H1 (cell line): Measurements from ENCODE around the gene ZNF200. TPM values are rescaled to one million over a fixed set of nuclear protein-coding genes. Genes with fewer than 3 reads are reported as not detected.

Experiments used
- CTCF ChIA-PET: fragments of 300-600 bp; sonication (Branson Sonifier 250); formaldehyde crosslinking; loops from one replicate; lab custom pipeline; 2021; ENCODE audit not compliant: partially characterized antibody; lab: Charles Lee
- POLR2A ChIA-PET: fragments of 300-600 bp; sonication (Branson Sonifier 250); formaldehyde crosslinking; loops from one replicate; lab custom pipeline; 2021; ENCODE audit warnings: inconsistent platforms; ENCODE audit not compliant: partially characterized antibody; lab: Charles Lee
- DNase-seq, 2 experiments: peaks; one replicate each; pipeline versions ENCODE4 v3.0.0 to v3.0.0-alpha.2; 2010 to 2022; ENCODE audit warnings: low spot score in 2 of 2, low read depth in 1 of 2, mixed read lengths in 1 of 2
- FAIRE-seq: peaks from 2 replicates; lab custom pipeline; 2011; peaks lifted over from hg19 to GRCh38; lab: Jason Lieb, UNC
- H2AFZ ChIP-seq: 2 replicates; pipeline ENCODE4 v1.8.1; 2012; ENCODE audit warnings: low read length, inconsistent platforms
- H2AK5ac ChIP-seq: 2 replicates; pipeline ENCODE4 v1.6.1; 2013; ENCODE audit warnings: low read depth, low read length
- H2BK120ac ChIP-seq: replicated peaks from 2 replicates; pipeline ENCODE3; 2013; ENCODE audit warnings: low read depth, low read length, inconsistent platforms
- H2BK12ac ChIP-seq: 2 replicates; pipeline ENCODE4 v1.6.1; 2013; ENCODE audit warnings: low read depth, low read length
- H2BK15ac ChIP-seq: 2 replicates; pipeline ENCODE4 v1.6.1; 2013; ENCODE audit warnings: low read length
- H2BK20ac ChIP-seq: 2 replicates; pipeline ENCODE4 v1.6.1; 2013; ENCODE audit warnings: low read length
- H2BK5ac ChIP-seq: 2 replicates; pipeline ENCODE4 v1.6.1; 2013; ENCODE audit warnings: low read depth, low read length
- H3K14ac ChIP-seq: 2 replicates; pipeline ENCODE4 v1.6.1; 2013; ENCODE audit warnings: inconsistent platforms; ENCODE audit not compliant: insufficient read length
- H3K18ac ChIP-seq: 2 replicates; pipeline ENCODE4 v1.6.1; 2013; ENCODE audit warnings: low read length; ENCODE audit errors: extremely low read depth
- H3K23ac ChIP-seq: 2 replicates; pipeline ENCODE4 v1.6.1; 2013; ENCODE audit warnings: inconsistent platforms; ENCODE audit not compliant: insufficient read length
- H3K23me2 ChIP-seq: 2 replicates; pipeline ENCODE4 v1.6.1; 2013; ENCODE audit warnings: low read depth, low read length
- H3K27ac ChIP-seq: 2 replicates; pipeline ENCODE4 v1.6.1; 2011; ENCODE audit warnings: low read depth, low read length, inconsistent platforms
- H3K27me3 ChIP-seq, 4 experiments: replicated peaks in 1 of 4; 1 replicate in 1 of 4; 2 replicates in 3 of 4; pipeline versions ENCODE4 v1.6.1 to v1.8.1; 2011 to 2013; ENCODE audit warnings: low read length in 3 of 4, mild to moderate bottlenecking in 3 of 4, inconsistent platforms in 2 of 4, mixed read lengths in 2 of 4, moderate library complexity in 1 of 4; ENCODE audit not compliant: control insufficient read depth in 3 of 4, insufficient read depth in 3 of 4; ENCODE audit errors: extremely low read depth in 1 of 4
- H3K36me3 ChIP-seq, 4 experiments: 2 replicates each; pipeline versions ENCODE4 v1.6.1 to v1.8.1; 2011 to 2013; ENCODE audit warnings: mild to moderate bottlenecking in 4 of 4, low read length in 3 of 4, moderate library complexity in 2 of 4, control low read depth in 1 of 4, inconsistent platforms in 1 of 4; ENCODE audit not compliant: insufficient read depth in 4 of 4, control insufficient read depth in 2 of 4
- H3K4ac ChIP-seq: replicated peaks from 2 replicates; pipeline ENCODE3; 2013; ENCODE audit warnings: low read length, low read depth, mixed read lengths, inconsistent platforms; ENCODE audit not compliant: insufficient read length
- H3K4me1 ChIP-seq, 4 experiments: replicated peaks in 1 of 4; 1 replicate in 1 of 4; 2 replicates in 3 of 4; pipeline versions ENCODE4 v1.6.1 to v1.8.1; 2011 to 2013; ENCODE audit warnings: low read length in 3 of 4, inconsistent platforms in 2 of 4, mixed read lengths in 1 of 4; ENCODE audit not compliant: insufficient read depth in 4 of 4, control insufficient read depth in 3 of 4
- H3K4me2 ChIP-seq, 2 experiments: 2 replicates each; pipeline versions ENCODE4 v1.6.1 to v1.8.1; 2011 to 2013; ENCODE audit warnings: low read depth in 2 of 2, low read length in 2 of 2, control low read depth in 1 of 2, inconsistent platforms in 1 of 2, mild to moderate bottlenecking in 1 of 2; ENCODE audit not compliant: insufficient read depth in 1 of 2
- H3K4me3 ChIP-seq, 4 experiments: fragments of 200-600, 300-600 bp in 1 of 4; sonication (generic), shearing (Covaris generic), sonication (Bioruptor Twin) in 1 of 4; 2 replicates each; pipeline versions ENCODE4 v1.5.1 to v1.8.1; 2011 to 2016; ENCODE audit warnings: low read length in 4 of 4, low read depth in 3 of 4, control low read depth in 2 of 4, inconsistent platforms in 2 of 4, mild to moderate bottlenecking in 2 of 4, mixed read lengths in 1 of 4, moderate library complexity in 1 of 4; ENCODE audit not compliant: insufficient read depth in 2 of 4; ENCODE audit errors: extremely low read depth in 1 of 4
- H3K56ac ChIP-seq: replicated peaks from 2 replicates; pipeline ENCODE3; 2013; ENCODE audit warnings: low read depth, mild to moderate bottlenecking, mixed read lengths, low read length, inconsistent platforms; ENCODE audit not compliant: insufficient read length
- H3K79me1 ChIP-seq: 2 replicates; pipeline ENCODE4 v1.6.1; 2013; ENCODE audit warnings: low read depth, low read length, control low read depth
- H3K79me2 ChIP-seq, 2 experiments: 2 replicates each; pipeline versions ENCODE4 v1.6.1 to v1.8.1; 2012 to 2013; ENCODE audit warnings: low read length in 2 of 2, mild to moderate bottlenecking in 2 of 2, inconsistent platforms in 1 of 2; ENCODE audit not compliant: insufficient read depth in 2 of 2, control insufficient read depth in 1 of 2
- H3K9ac ChIP-seq, 4 experiments: replicated peaks in 1 of 4; 1 replicate in 1 of 4; 2 replicates in 3 of 4; pipeline versions ENCODE4 v1.6.1 to v1.8.1; 2011 to 2013; ENCODE audit warnings: low read depth in 3 of 4, low read length in 3 of 4, control low read depth in 2 of 4, mild to moderate bottlenecking in 2 of 4, moderate library complexity in 2 of 4, inconsistent platforms in 1 of 4; ENCODE audit errors: extremely low read depth in 1 of 4
- H3K9me3 ChIP-seq, 2 experiments: 2 replicates each; pipeline versions ENCODE4 v1.6.1 to v1.8.1; 2012 to 2013; ENCODE audit warnings: mild to moderate bottlenecking in 2 of 2, moderate library complexity in 2 of 2, control low read depth in 1 of 2, inconsistent platforms in 1 of 2, low read depth in 1 of 2, low read length in 1 of 2, mixed read lengths in 1 of 2; ENCODE audit not compliant: insufficient read depth in 2 of 2
- H4K20me1 ChIP-seq, 2 experiments: replicated peaks in 1 of 2; 2 replicates each; pipeline versions ENCODE3 to v1.8.1; 2011 to 2013; ENCODE audit warnings: inconsistent platforms in 2 of 2, low read length in 2 of 2, mild to moderate bottlenecking in 1 of 2; ENCODE audit not compliant: insufficient read depth in 2 of 2, control insufficient read depth in 1 of 2
- H4K5ac ChIP-seq: 2 replicates; pipeline ENCODE4 v1.6.1; 2013; ENCODE audit warnings: low read length, low read depth, mixed read lengths, inconsistent platforms; ENCODE audit not compliant: insufficient read length
- H4K8ac ChIP-seq: 2 replicates; pipeline ENCODE4 v1.8.0; 2013; ENCODE audit warnings: mild to moderate bottlenecking, moderate library complexity, low read length, inconsistent platforms; ENCODE audit not compliant: insufficient read depth; ENCODE audit errors: extremely low read depth
- H4K91ac ChIP-seq: replicated peaks from 2 replicates; pipeline ENCODE3; 2013; ENCODE audit warnings: low read length, mixed read lengths, inconsistent platforms; ENCODE audit not compliant: insufficient read length
- CREB1 ChIP-seq: IDR thresholded peaks from 2 replicates; pipeline ENCODE4 v1.6.1; 2012; ENCODE audit warnings: inconsistent platforms
- EZH2 ChIP-seq: fragments of 200-600 bp; sonication (generic); IDR thresholded peaks from 2 replicates; pipeline ENCODE4 v1.7.1; 2012; ENCODE audit warnings: low read depth, mild to moderate bottlenecking, moderate library complexity, low read length, inconsistent platforms; ENCODE audit not compliant: severe bottlenecking
- GTF2F1 ChIP-seq: IDR thresholded peaks from 2 replicates; pipeline ENCODE4 v1.6.1; 2012; ENCODE audit warnings: low read depth, low read length, improper control_type of control experiment, borderline replicate concordance
- JUND ChIP-seq: IDR thresholded peaks from 2 replicates; pipeline ENCODE4 v1.6.1; 2011; ENCODE audit warnings: mild to moderate bottlenecking, improper control_type of control experiment, low read length
- MAFK ChIP-seq: IDR thresholded peaks from 2 replicates; pipeline ENCODE4 v1.6.1; 2012; ENCODE audit warnings: low read depth, mild to moderate bottlenecking, improper control_type of control experiment, low read length
- NANOG ChIP-seq: IDR thresholded peaks from 2 replicates; pipeline ENCODE4 v1.6.1; 2011; ENCODE audit warnings: low read length, low read depth, mild to moderate bottlenecking, inconsistent platforms; ENCODE audit not compliant: insufficient read depth, poor library complexity, severe bottlenecking
- RNF2 ChIP-seq: fragments of 200-900, 300-1000 bp; sonication (generic); IDR thresholded peaks from 2 replicates; pipeline ENCODE4 v1.7.1; 2016; ENCODE audit warnings: borderline replicate concordance, low read depth, mild to moderate bottlenecking, antibody characterized with exemption, low read length; ENCODE audit not compliant: poor library complexity, severe bottlenecking; ENCODE audit errors: missing control alignments
- SP1 ChIP-seq: IDR thresholded peaks from 2 replicates; pipeline ENCODE4 v1.6.1; 2011; ENCODE audit warnings: low read depth, low read length
- SUZ12 ChIP-seq: fragments of 200-600 bp; sonication (generic); IDR thresholded peaks from 2 replicates; pipeline ENCODE4 v1.6.1; 2012; ENCODE audit warnings: mild to moderate bottlenecking, inconsistent platforms, low read length, moderate library complexity, mixed read lengths
- WGBS, 2 experiments: shearing (Covaris generic) in 1 of 2; methylation state at CpG; one replicate each; pipeline versions ENCODE4 v1.1.6 to v1.1.7; 2013 to 2015; ENCODE audit warnings: low lambda C conversion rate in 2 of 2, mixed read lengths in 2 of 2, inconsistent platforms in 1 of 2, low coverage in 1 of 2, missing lambda C conversion rate in 1 of 2; ENCODE audit not compliant: insufficient replicate concordance in 2 of 2, insufficient coverage in 1 of 2, insufficient read length in 1 of 2; ENCODE audit errors: extremely low coverage in 1 of 2, missing lambda C conversion rate in 1 of 2; 5-methylcytosine and 5-hydroxymethylcytosine counted together
- polyA plus RNA-seq, 7 experiments: library from polyadenylated mRNA; depleted of rRNA in 3 of 7; stranded (reverse) in 5 of 7; unstranded in 2 of 7; fragments of >200 nt in 5 of 7; fragments of 200-250 nt in 2 of 7; gene quantifications; 1 replicate in 5 of 7; 2 replicates in 1 of 7; 4 replicates in 1 of 7; pipeline versions ENCODE4 v1.2.1 to v1.2.3, GENCODE V29; 2011 to 2013; ENCODE audit warnings: missing spikeins in 2 of 7, mixed read lengths in 2 of 7
- total RNA-seq: library from RNA; stranded (reverse); fragmentation: NEBNext Ultra II Directional; extraction: Animal tissue kit (Norgen Biotek cat#: 25700); gene quantifications from 2 replicates; pipeline ENCODE4 v1.2.1, GENCODE V29; 2021

ZNF200 gene
- total and polyA plus RNA-seq, 2 of the 8 experiments (the other 6 are each of a cell fraction or from before 2014, with no cell fraction given), result 2.7 to 9.9 TPM

- H3K18ac ChIP-seq, result no peak overlapping the region
- H4K91ac ChIP-seq, result no peak overlapping the region
- DNase-seq, result no peak
- H4K20me1 ChIP-seq, result no peaks in the 10 kb centered on the region
- peaks cover 0 to 5% of the 10 kb centered on the region in 2 experiments; a peak in 2 of 4 replicates for H3K9me3 ChIP-seq
- H3K27me3 ChIP-seq, result no peaks in the 10 kb centered on the region
- H3K27ac ChIP-seq, result no peak overlapping the region
- no peak overlapping the region for H3K4me3 ChIP-seq
- no peak overlapping the region for H4K5ac ChIP-seq
- H3K79me2 ChIP-seq, result no peaks in the 10 kb centered on the region
- no peak overlapping the region for H2BK12ac ChIP-seq
- no peak overlapping the region for H2BK20ac ChIP-seq
- no peaks in the 10 kb centered on the region for H3K4me1 ChIP-seq
- no peak for FAIRE-seq
- H3K56ac ChIP-seq, result no peak overlapping the region
- no peak overlapping the region for H2BK15ac ChIP-seq
- no peak overlapping the region for H2AK5ac ChIP-seq
- 100% methylated on average over 1 of the region's 1 CpG; no CpG with 5 or more reads in 1 of the 2 experiments for WGBS, 2 experiments
- POLR2A ChIA-PET, result interaction anchor here (1.4 to 1.8 kb wide), 2 partner anchors 8 to 12 kb away, joined by 4 to 6 read pairs; no protein-coding TSS in a partner anchor
- no peak overlapping the region for H3K9ac ChIP-seq
- H2BK120ac ChIP-seq, result no peak overlapping the region
- H4K8ac ChIP-seq, result no peak overlapping the region
- no peaks in the 10 kb centered on the region for H3K36me3 ChIP-seq
- H3K14ac ChIP-seq, result no peak overlapping the region
- H3K23ac ChIP-seq, result no peak overlapping the region
- no peak overlapping the region for H3K4ac ChIP-seq
- H2BK5ac ChIP-seq, result no peak overlapping the region
- CTCF ChIA-PET, result interaction anchor here (1.1 to 2.6 kb wide), 11 partner anchors 8 to 222 kb away, joined by 3 to 24 read pairs (median 5); partner anchors contain the start of genes MEFV and OR2C1
- H2AFZ ChIP-seq, result no peak overlapping the region
- no peaks in the 10 kb centered on the region for H3K79me1 ChIP-seq
- no peaks in the 10 kb centered on the region; the same call in 1 of the 2 replicates for H3K23me2 ChIP-seq
- H3K4me2 ChIP-seq, result no peak overlapping the region
- no peak for TF ChIP-seq EZH2
- no peak for TF ChIP-seq JUND
- TF ChIP-seq SP1, result no peak
- no peak for TF ChIP-seq GTF2F1
- TF ChIP-seq RNF2, result no peak
- TF ChIP-seq CREB1, result no peak
- no peak for TF ChIP-seq SUZ12
- no peak for TF ChIP-seq MAFK
- TF ChIP-seq NANOG, result no peak
Measured at GRCh38 chr16:3268294-3268693, 33.3 kb upstream of the ZNF200 start.
